Measurements from ENCODE around the gene GMDS. TPM values are rescaled to one million over a fixed set of nuclear protein-coding genes. Genes with fewer than 3 reads are reported as not detected.

The GMDS gene
- total RNA-seq, 1 donor, result 23.2 TPM

DNA sequence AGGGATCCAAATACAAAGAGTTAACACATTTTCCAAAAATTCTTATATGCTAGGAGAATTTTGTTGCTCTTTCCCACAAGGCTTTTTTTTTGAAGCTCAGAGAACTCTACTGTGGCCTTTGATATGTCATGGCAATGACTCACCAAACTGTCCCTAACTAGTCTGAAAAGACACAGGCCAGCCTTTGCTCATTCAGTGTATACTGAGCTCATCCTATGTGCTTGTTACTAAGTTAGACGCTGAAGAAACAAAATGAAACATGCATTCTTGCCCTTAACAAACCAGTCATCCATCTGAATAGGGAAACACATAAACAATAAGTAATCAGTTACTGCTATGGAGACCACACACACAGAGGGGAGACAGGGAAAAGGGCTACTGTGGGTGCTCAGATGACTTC lies 343.8 kb downstream of the GMDS start:
- Histone ChIP-seq H3K79me2 (ENCODE audit: insufficient read depth, low read length) (no peaks in the 10 kb centered on the region), H4K20me1 (ENCODE audit: insufficient read depth, low read length) (no peaks in the 10 kb centered on the region), H3K4me3 (ENCODE audit: insufficient read depth, low read length) (no peak overlapping the region), H3K4me1 (ENCODE audit: insufficient read depth, low read length) (no peaks in the 10 kb centered on the region), H2AFZ (ENCODE audit: low read length) (no peak overlapping the region), H3K9me3 (ENCODE audit: low read depth, low read length) (no peaks in the 10 kb centered on the region), H3K36me3 (ENCODE audit: insufficient read depth, low read length) (no peaks in the 10 kb centered on the region), H3K27ac (ENCODE audit: low read depth, low read length) (peak overlapping the region; percentile 37), H3K4me2 (ENCODE audit: insufficient read depth, low read length) (no peak overlapping the region), H3K27me3 (ENCODE audit: insufficient read depth, low read length) (no peaks in the 10 kb centered on the region)
- TF ChIP-seq CTCF (IDR thresholded peaks at IDR 0.05; ENCODE audit: extremely low read depth, low read depth, low read length), result no peak
- DNase-seq (ENCODE audit: insufficient read length, low spot score, missing footprints), result peak; percentile 76

- no peak for TF ChIP-seq CTCF (IDR thresholded peaks at IDR 0.05; ENCODE audit: extremely low read depth, low read depth, low read length)
- Histone ChIP-seq H2AFZ (ENCODE audit: low read length) (no peak overlapping the region), H3K36me3 (ENCODE audit: insufficient read depth, low read length) (no peaks in the 10 kb centered on the region), H3K4me3 (ENCODE audit: insufficient read depth, low read length) (no peak overlapping the region), H4K20me1 (ENCODE audit: insufficient read depth, low read length) (no peaks in the 10 kb centered on the region), H3K4me1 (ENCODE audit: insufficient read depth, low read length) (peaks cover 13% of the 10 kb centered on the region), H3K27me3 (ENCODE audit: insufficient read depth, low read length) (no peaks in the 10 kb centered on the region), H3K27ac (ENCODE audit: low read depth, low read length) (no peak overlapping the region), H3K79me2 (ENCODE audit: insufficient read depth, low read length) (no peaks in the 10 kb centered on the region), H3K4me2 (ENCODE audit: insufficient read depth, low read length) (no peak overlapping the region), H3K9me3 (ENCODE audit: low read depth, low read length) (no peaks in the 10 kb centered on the region)
- DNase-seq (ENCODE audit: insufficient read length, low spot score, missing footprints), result no peak
Measured at GRCh38 chr6:1896897-1897296, 348.5 kb downstream of the GMDS start.

DNA sequence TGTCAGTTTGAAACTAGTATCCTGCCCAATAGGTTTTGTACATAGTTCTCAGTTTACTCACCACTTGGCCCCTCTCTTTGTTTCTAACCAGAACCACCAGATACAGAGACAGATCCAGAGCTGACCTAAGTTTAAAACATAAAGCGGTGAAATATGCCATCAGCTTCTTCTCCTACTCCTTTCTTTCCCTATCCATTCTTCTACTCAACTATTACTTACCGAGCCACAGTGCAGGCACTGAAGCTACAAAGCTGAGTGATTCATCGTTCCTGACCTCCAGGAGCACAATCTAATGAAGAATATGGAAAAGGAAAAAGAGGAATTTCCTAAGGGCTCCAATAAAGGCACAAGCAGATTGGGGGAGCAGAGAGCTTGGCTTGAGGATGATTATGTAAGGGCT lies 349.7 kb downstream of the GMDS start:
- Histone ChIP-seq H4K20me1 (ENCODE audit: insufficient read depth, low read length) (no peaks in the 10 kb centered on the region), H3K27me3 (ENCODE audit: insufficient read depth, low read length) (no peaks in the 10 kb centered on the region), H3K27ac (ENCODE audit: low read depth, low read length) (no peak overlapping the region), H3K36me3 (ENCODE audit: insufficient read depth, low read length) (no peaks in the 10 kb centered on the region), H3K79me2 (ENCODE audit: insufficient read depth, low read length) (no peaks in the 10 kb centered on the region), H2AFZ (ENCODE audit: low read length) (no peak overlapping the region), H3K4me1 (ENCODE audit: insufficient read depth, low read length) (peaks cover 13% of the 10 kb centered on the region), H3K9me3 (ENCODE audit: low read depth, low read length) (no peaks in the 10 kb centered on the region), H3K4me3 (ENCODE audit: insufficient read depth, low read length) (no peak overlapping the region), H3K4me2 (ENCODE audit: insufficient read depth, low read length) (no peak overlapping the region)
- DNase-seq (ENCODE audit: insufficient read length, low spot score, missing footprints), result peak; percentile 66
- TF ChIP-seq CTCF (IDR thresholded peaks at IDR 0.05; ENCODE audit: extremely low read depth, low read depth, low read length), result no peak

DNA sequence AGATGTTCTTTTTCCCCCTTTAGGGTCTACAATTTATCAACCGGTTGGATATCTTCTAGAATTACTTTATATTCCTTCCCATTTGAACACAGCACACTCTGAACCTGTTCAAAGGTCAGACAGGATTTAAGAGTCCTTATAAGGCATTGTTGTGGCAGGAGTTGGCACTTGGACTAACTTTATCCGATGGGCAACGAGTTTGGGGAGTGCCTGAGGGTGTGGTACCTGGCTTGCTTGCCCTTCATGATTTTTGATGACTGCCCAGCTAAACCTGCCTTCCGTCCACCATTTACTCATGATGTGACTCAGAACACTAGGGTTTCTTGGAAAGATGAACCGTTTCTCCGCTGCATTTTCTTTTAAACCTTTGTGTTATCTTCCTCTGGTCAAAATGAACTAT lies 350.5 kb downstream of the GMDS start:
- Histone ChIP-seq H3K4me3 (ENCODE audit: insufficient read depth, low read length) (no peak overlapping the region), H3K4me1 (ENCODE audit: insufficient read depth, low read length) (peaks cover 13% of the 10 kb centered on the region), H3K79me2 (ENCODE audit: insufficient read depth, low read length) (no peaks in the 10 kb centered on the region), H3K36me3 (ENCODE audit: insufficient read depth, low read length) (no peaks in the 10 kb centered on the region), H3K9me3 (ENCODE audit: low read depth, low read length) (no peaks in the 10 kb centered on the region), H4K20me1 (ENCODE audit: insufficient read depth, low read length) (no peaks in the 10 kb centered on the region), H3K4me2 (ENCODE audit: insufficient read depth, low read length) (no peak overlapping the region), H3K27ac (ENCODE audit: low read depth, low read length) (no peak overlapping the region), H3K27me3 (ENCODE audit: insufficient read depth, low read length) (no peaks in the 10 kb centered on the region), H2AFZ (ENCODE audit: low read length) (no peak overlapping the region)
- DNase-seq (ENCODE audit: insufficient read length, low spot score, missing footprints), result no peak
- TF ChIP-seq CTCF (IDR thresholded peaks at IDR 0.05; ENCODE audit: extremely low read depth, low read depth, low read length), result no peak
